ENCODE measurements around the gene ZNF83. TPM values are rescaled to one million over a fixed set of nuclear protein-coding genes. Genes with fewer than 3 reads are reported as not detected.
"Not testable (repeated sequence)": the region's sequence is repeated elsewhere in the genome, so short reads cannot be mapped to it uniquely, and the experiment has no call there.

Gene ZNF83
- total RNA-seq, 1 experiment from 2014 or later, result 31.6 TPM

- no CpG with 5 or more reads among the region's 57 CpGs for WGBS (ENCODE audit: extremely low coverage, insufficient read length, low lambda C conversion rate)
- Mint-ChIP-seq H3K4me1 (peaks cover 32 to 33% of the 10 kb centered on the region in 2 experiments), H3K4me3 (peak within 1 kb of the TSS; percentile 89 to 94), H3K27me3 (ENCODE audit: low read depth) (no peaks in the 10 kb centered on the region), H3K36me3 (ENCODE audit: insufficient read depth in 1 of 3, low read depth in 3 of 3) (peaks cover 10 to 46% (median 34%) of the 10 kb centered on the region in 3 experiments; a peak in 6 of 7 replicates), H3K9me3 (no peaks in the 10 kb centered on the region), H3K27ac (peak within 1 kb of the TSS; percentile 97 to 98 (median 98))
- H3K4me1 ChIP-seq (ENCODE audit: insufficient read depth, low read length), result no peaks in the 10 kb centered on the region; the same call in 1 of the 2 replicates
- no peak within 1 kb of the TSS for H3K56ac ChIP-seq (ENCODE audit: insufficient read length, low read depth, low read length)
- peaks cover 3% of the 10 kb centered on the region for H3K79me1 ChIP-seq (ENCODE audit: insufficient read depth, low read depth, low read length, poor library complexity, severe bottlenecking)
- H3K9ac ChIP-seq (ENCODE audit: extremely low read depth, insufficient read length, low read length), result peak within 1 kb of the TSS; percentile 78
- H2BK20ac ChIP-seq (ENCODE audit: low read depth, low read length, poor library complexity, severe bottlenecking), result no peak within 1 kb of the TSS
- peaks cover 3% of the 10 kb centered on the region for H4K20me1 ChIP-seq (ENCODE audit: control insufficient read depth, insufficient read depth, insufficient read length)
- no peak within 1 kb of the TSS for H3T11ph ChIP-seq (ENCODE audit: low read length)
- no peak within 1 kb of the TSS for H2AFZ ChIP-seq (ENCODE audit: low read length)
- peak within 1 kb of the TSS; percentile 89 for H3K14ac ChIP-seq (ENCODE audit: insufficient read depth, low read length)
- no peaks in the 10 kb centered on the region for H3K27me3 ChIP-seq (ENCODE audit: insufficient read depth, low read length)
- H2AK5ac ChIP-seq (ENCODE audit: insufficient read length, low read length), result no peak within 1 kb of the TSS
- peak within 1 kb of the TSS; percentile 35 for H3K27ac ChIP-seq (ENCODE audit: insufficient read length, low read depth, low read length)
- H3K79me2 ChIP-seq (ENCODE audit: insufficient read depth, low read length), result no peaks in the 10 kb centered on the region
- H2BK120ac ChIP-seq (ENCODE audit: low read depth, low read length, poor library complexity, severe bottlenecking), result no peak within 1 kb of the TSS
- H3K4ac ChIP-seq (ENCODE audit: low read depth, low read length), result no peak within 1 kb of the TSS
- H4K5ac ChIP-seq (ENCODE audit: insufficient read length, low read depth, low read length), result no peak within 1 kb of the TSS
- H3K9me3 ChIP-seq (ENCODE audit: control insufficient read depth, low read depth, low read length), result no peaks in the 10 kb centered on the region
- H2BK15ac ChIP-seq (ENCODE audit: low read depth, low read length), result no peak within 1 kb of the TSS
- H3K4me2 ChIP-seq (ENCODE audit: insufficient read depth, insufficient read length, low read length), result peak within 1 kb of the TSS; percentile 81
- no peak within 1 kb of the TSS for H2BK12ac ChIP-seq (ENCODE audit: insufficient read length, low read depth, low read length)
- peak; percentile 97 for DNase-seq
- H2BK5ac ChIP-seq (ENCODE audit: insufficient read length, low read length), result no peak within 1 kb of the TSS
- H4K8ac ChIP-seq (replicated peaks; ENCODE audit: insufficient read length, low read depth, low read length), result no peak within 1 kb of the TSS
- H3K23me2 ChIP-seq (ENCODE audit: insufficient read length, low read depth, low read length, poor library complexity, severe bottlenecking), result peaks cover 9% of the 10 kb centered on the region
- no peak within 1 kb of the TSS for H4K91ac ChIP-seq (ENCODE audit: insufficient read length, low read depth, low read length)
- peak; percentile 51 for TF ChIP-seq CTCF (conservative IDR thresholded peaks at IDR 0.05)
- H3K18ac ChIP-seq (ENCODE audit: insufficient read length, low read depth, low read length), result peak within 1 kb of the TSS; percentile 90
- H3K23ac ChIP-seq (ENCODE audit: insufficient read length, low read depth, low read length), result no peak within 1 kb of the TSS
These were observed 67.9 kb downstream of the ZNF83 start, which contains the start of gene ZNF701 for GRCh38 chr19:52570000-52570861. Gene ZNF701 (plus strand): TSS chr19:52570287. CDS start chr19:52574148, 3,861 bp downstream.

GRCh38 chr19:52569638-52569999 lies 68.5 kb downstream of the ZNF83 start:
- peak overlapping the region; percentile 97 to 98 (median 97) for H3K27ac Mint-ChIP-seq
- not testable (repeated sequence) for H3K27me3 Mint-ChIP-seq (ENCODE audit: low read depth); H2AFZ ChIP-seq (ENCODE audit: low read length); H3K79me2 ChIP-seq (ENCODE audit: insufficient read depth, low read length); H3K23me2 ChIP-seq (ENCODE audit: insufficient read length, low read depth, low read length, poor library complexity, severe bottlenecking); H3K4me1 ChIP-seq (ENCODE audit: insufficient read depth, low read length); H4K91ac ChIP-seq (ENCODE audit: insufficient read length, low read depth, low read length); H2BK12ac ChIP-seq (ENCODE audit: insufficient read length, low read depth, low read length); H4K20me1 ChIP-seq (ENCODE audit: control insufficient read depth, insufficient read depth, insufficient read length); H2BK20ac ChIP-seq (ENCODE audit: low read depth, low read length, poor library complexity, severe bottlenecking); H3K4ac ChIP-seq (ENCODE audit: low read depth, low read length); H3K9me3 Mint-ChIP-seq; H4K5ac ChIP-seq (ENCODE audit: insufficient read length, low read depth, low read length); H2BK120ac ChIP-seq (ENCODE audit: low read depth, low read length, poor library complexity, severe bottlenecking); H2BK5ac ChIP-seq (ENCODE audit: insufficient read length, low read length); H2BK15ac ChIP-seq (ENCODE audit: low read depth, low read length); H4K8ac ChIP-seq (replicated peaks; ENCODE audit: insufficient read length, low read depth, low read length); H3T11ph ChIP-seq (ENCODE audit: low read length); H3K9me3 ChIP-seq (ENCODE audit: control insufficient read depth, low read depth, low read length); H3K23ac ChIP-seq (ENCODE audit: insufficient read length, low read depth, low read length); H3K79me1 ChIP-seq (ENCODE audit: insufficient read depth, low read depth, low read length, poor library complexity, severe bottlenecking); H2AK5ac ChIP-seq (ENCODE audit: insufficient read length, low read length); H3K27me3 ChIP-seq (ENCODE audit: insufficient read depth, low read length); H3K56ac ChIP-seq (ENCODE audit: insufficient read length, low read depth, low read length)
- no CpG with 5 or more reads among the region's 13 CpGs for WGBS (ENCODE audit: extremely low coverage, insufficient read length, low lambda C conversion rate)
- H3K4me3 Mint-ChIP-seq, result peak overlapping the region; percentile 89 to 94
- Histone ChIP-seq H3K9ac (ENCODE audit: extremely low read depth, insufficient read length, low read length) (peak overlapping the region; percentile 29), H3K14ac (ENCODE audit: insufficient read depth, low read length) (peak overlapping the region; percentile 39; the same call in 1 of the 2 replicates), H3K27ac (ENCODE audit: insufficient read length, low read depth, low read length) (peak overlapping the region; percentile 35), H3K4me2 (ENCODE audit: insufficient read depth, insufficient read length, low read length) (peak overlapping the region; percentile 81), H3K18ac (ENCODE audit: insufficient read length, low read depth, low read length) (peak overlapping the region; percentile 51)
- DNase-seq, result peak; percentile 87
- H3K4me1 Mint-ChIP-seq, result peaks cover 34% of the 10 kb centered on the region in 2 experiments
- H3K36me3 Mint-ChIP-seq (ENCODE audit: insufficient read depth in 1 of 3, low read depth in 3 of 3), result peaks cover 10 to 41% (median 31%) of the 10 kb centered on the region in 3 experiments; a peak in 6 of 7 replicates
